Measurements from ENCODE around the gene SNAP29. TPM values are rescaled to one million over a fixed set of nuclear protein-coding genes. Genes with fewer than 3 reads are reported as not detected.

SNAP29 gene
- total RNA-seq (ENCODE audit: unreplicated experiment): 22.9 TPM
- long read RNA-seq, full-length matches to known transcripts: 29 of 32 reads
- long read RNA-seq, partial matches to known transcripts: 1 of 32 reads
- long read RNA-seq, other reads (novel, unspliced or antisense): 2 of 32 reads

DNA sequence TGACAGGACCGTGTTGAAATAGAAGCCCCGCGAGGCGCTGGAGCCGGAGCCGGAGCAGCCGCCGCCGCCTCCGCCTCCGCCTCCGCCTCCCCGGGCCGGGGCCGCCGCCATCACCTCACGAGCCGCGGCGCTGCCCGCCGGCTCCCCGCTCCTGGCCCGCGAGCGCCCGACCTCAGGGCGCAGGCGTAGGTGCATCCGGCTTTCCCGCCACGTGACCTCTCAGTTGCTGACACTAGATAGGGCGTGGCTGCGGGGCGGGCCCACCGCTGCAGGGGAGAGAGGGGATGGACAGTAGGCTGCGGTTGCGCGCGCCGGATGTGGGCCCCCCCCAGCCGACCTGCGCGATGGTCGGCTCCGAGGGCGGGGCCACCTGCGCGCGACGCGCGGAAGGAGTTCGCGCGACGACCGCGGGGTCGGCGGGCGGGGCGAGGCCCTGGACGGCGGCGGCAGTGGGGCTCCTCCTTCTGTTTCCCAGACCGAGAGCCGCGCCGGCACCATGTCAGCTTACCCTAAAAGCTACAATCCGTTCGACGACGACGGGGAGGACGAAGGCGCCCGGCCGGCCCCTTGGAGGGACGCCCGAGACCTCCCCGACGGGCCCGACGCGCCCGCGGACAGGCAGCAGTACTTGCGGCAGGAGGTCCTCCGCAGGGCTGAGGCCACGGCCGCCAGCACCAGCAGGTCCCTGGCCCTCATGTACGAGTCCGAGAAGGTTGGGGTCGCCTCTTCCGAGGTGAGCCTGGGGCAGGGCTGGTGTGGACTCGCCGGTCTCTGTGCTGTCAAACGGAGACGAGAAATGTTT lies at the start of gene SNAP29, which contains the start of gene PI4KA:
Gene SNAP29 (plus strand): TSS at position 393 of the 802 bp plus-strand sequence. CDS start 104 bp downstream, at position 497.
Gene PI4KA (minus strand): TSS at position 197 of the 802 bp plus-strand sequence. CDS start 86 bp downstream, at position 111.
- Mint-ChIP-seq H3K4me1 (ENCODE audit: low read depth, unreplicated experiment) (peaks cover 15% of the 10 kb centered on the region), H3K27me3 (ENCODE audit: unreplicated experiment) (peaks cover 9% of the 10 kb centered on the region), H3K27ac (ENCODE audit: unreplicated experiment) (peak within 1 kb of the TSS; percentile 87), H3K36me3 (ENCODE audit: unreplicated experiment) (no peaks in the 10 kb centered on the region), H3K4me3 (ENCODE audit: unreplicated experiment) (peak within 1 kb of the TSS; percentile 95), H3K9me3 (ENCODE audit: unreplicated experiment) (no peaks in the 10 kb centered on the region)
- peak; percentile 98 for DNase-seq
- TF ChIP-seq, protein P1, sequence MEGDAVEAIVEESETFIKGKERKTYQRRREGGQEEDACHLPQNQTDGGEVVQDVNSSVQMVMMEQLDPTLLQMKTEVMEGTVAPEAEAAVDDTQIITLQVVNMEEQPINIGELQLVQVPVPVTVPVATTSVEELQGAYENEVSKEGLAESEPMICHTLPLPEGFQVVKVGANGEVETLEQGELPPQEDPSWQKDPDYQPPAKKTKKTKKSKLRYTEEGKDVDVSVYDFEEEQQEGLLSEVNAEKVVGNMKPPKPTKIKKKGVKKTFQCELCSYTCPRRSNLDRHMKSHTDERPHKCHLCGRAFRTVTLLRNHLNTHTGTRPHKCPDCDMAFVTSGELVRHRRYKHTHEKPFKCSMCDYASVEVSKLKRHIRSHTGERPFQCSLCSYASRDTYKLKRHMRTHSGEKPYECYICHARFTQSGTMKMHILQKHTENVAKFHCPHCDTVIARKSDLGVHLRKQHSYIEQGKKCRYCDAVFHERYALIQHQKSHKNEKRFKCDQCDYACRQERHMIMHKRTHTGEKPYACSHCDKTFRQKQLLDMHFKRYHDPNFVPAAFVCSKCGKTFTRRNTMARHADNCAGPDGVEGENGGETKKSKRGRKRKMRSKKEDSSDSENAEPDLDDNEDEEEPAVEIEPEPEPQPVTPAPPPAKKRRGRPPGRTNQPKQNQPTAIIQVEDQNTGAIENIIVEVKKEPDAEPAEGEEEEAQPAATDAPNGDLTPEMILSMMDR (IDR thresholded peaks at IDR 0.05; ENCODE audit: partially characterized antibody, unreplicated experiment): no peak

DNA sequence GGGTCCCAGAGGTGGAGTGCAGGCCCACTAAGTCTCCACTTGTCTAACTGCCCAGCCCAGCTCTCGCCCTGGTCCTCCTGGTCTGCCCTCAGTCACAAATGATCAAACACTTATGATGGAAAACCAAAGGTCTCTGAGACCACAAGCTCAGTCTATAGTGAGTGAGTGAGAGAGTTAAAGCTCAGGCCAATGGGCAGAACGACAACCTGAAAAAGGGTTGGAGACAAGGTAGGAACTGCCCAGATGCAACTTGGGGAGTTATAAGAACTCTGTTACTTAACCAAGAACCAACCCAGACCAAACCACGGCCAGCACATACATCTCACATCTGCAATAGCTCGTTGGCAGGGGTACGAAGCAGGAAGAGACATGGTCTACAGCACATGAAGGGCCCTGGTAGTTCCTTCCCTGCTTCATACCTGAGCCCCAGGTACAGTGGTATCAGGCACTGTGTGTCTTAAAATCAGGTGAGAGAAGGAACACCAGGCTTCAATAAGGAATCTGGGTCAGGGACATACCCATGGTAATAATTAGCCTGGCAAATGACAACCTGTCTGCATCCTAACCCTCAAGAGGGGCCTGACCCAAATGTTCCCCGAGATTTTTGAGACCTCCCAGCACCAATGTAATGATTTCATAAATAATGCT lies 49.1 kb upstream of the SNAP29 start:
- TF ChIP-seq, protein P1 (IDR thresholded peaks at IDR 0.05; ENCODE audit: partially characterized antibody, unreplicated experiment): no peak
- Mint-ChIP-seq H3K9me3 (ENCODE audit: unreplicated experiment) (no peaks in the 10 kb centered on the region), H3K36me3 (ENCODE audit: unreplicated experiment) (no peaks in the 10 kb centered on the region), H3K4me1 (ENCODE audit: low read depth, unreplicated experiment) (no peaks in the 10 kb centered on the region), H3K27me3 (ENCODE audit: unreplicated experiment) (no peaks in the 10 kb centered on the region), H3K4me3 (ENCODE audit: unreplicated experiment) (no peak overlapping the region), H3K27ac (ENCODE audit: unreplicated experiment) (no peak overlapping the region)
- no peak for DNase-seq

DNA sequence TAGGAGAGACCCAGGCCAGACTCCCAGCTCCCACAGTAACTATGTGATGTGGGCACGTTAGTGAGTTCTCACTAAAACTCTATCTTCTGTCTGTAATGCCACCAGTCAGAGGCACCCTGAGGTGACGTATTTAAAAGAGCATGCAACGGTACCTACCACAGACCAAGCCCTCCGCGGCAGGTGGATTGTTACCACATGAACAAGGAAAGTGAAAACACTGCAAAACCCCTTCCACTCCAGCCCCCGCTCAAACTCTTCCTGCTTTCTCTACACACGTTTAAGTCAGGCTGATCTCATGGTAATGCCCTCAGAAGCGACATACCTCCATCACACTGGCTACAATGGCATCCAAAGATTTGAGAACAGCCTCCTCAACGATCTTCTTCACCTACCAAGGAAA lies 48.2 kb upstream of the SNAP29 start:
- H3K9me3 Mint-ChIP-seq (ENCODE audit: unreplicated experiment): no peaks in the 10 kb centered on the region
- TF ChIP-seq, protein P1 (IDR thresholded peaks at IDR 0.05; ENCODE audit: partially characterized antibody, unreplicated experiment): no peak
- no peak overlapping the region for H3K27ac Mint-ChIP-seq (ENCODE audit: unreplicated experiment)
- no peak for DNase-seq
- H3K27me3 Mint-ChIP-seq (ENCODE audit: unreplicated experiment): no peaks in the 10 kb centered on the region
- H3K4me3 Mint-ChIP-seq (ENCODE audit: unreplicated experiment): no peak overlapping the region
- H3K36me3 Mint-ChIP-seq (ENCODE audit: unreplicated experiment): no peaks in the 10 kb centered on the region
- no peaks in the 10 kb centered on the region for H3K4me1 Mint-ChIP-seq (ENCODE audit: low read depth, unreplicated experiment)

DNA sequence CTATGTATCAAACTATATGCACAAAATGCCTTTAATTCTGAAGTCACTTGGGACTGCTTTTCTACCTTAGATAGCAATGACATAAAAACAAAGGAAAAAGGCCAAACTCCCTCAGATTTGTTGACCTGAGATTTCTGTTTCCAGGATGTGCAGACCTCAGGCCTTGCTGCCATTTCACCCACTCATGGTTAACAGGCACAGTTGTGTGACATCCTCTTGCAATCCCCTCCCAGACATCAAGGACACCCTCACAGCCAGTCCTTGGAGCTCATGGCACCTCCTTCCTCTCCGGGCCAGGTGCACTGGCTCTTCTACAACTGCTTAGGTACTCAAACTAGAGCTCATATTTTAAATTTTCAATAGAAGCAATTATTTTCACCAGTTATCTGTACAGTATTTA lies 47.6 kb upstream of the SNAP29 start:
- no peak overlapping the region for H3K4me3 Mint-ChIP-seq (ENCODE audit: unreplicated experiment)
- TF ChIP-seq, protein P1 (IDR thresholded peaks at IDR 0.05; ENCODE audit: partially characterized antibody, unreplicated experiment): no peak
- H3K36me3 Mint-ChIP-seq (ENCODE audit: unreplicated experiment): no peaks in the 10 kb centered on the region
- no peak for DNase-seq
- no peak overlapping the region for H3K27ac Mint-ChIP-seq (ENCODE audit: unreplicated experiment)
- H3K4me1 Mint-ChIP-seq (ENCODE audit: low read depth, unreplicated experiment): no peaks in the 10 kb centered on the region
- no peaks in the 10 kb centered on the region for H3K27me3 Mint-ChIP-seq (ENCODE audit: unreplicated experiment)
- no peaks in the 10 kb centered on the region for H3K9me3 Mint-ChIP-seq (ENCODE audit: unreplicated experiment)
